SU-DHL-6 (cell line): ENCODE measurements around the gene CFAP58.

Experiments used
- H2AFZ ChIP-seq: fragments of 200-600 bp; sonication (generic); 2 replicates; pipeline ENCODE4 v1.6.1; 2014; ENCODE audit warnings: low read depth, mild to moderate bottlenecking, moderate library complexity, mixed read lengths, antibody characterized with exemption, low read length; ENCODE audit not compliant: severe bottlenecking
- H3F3A ChIP-seq: fragments of 200-600 bp; shearing (Covaris generic); 2 replicates; pipeline ENCODE4 v1.6.0; 2016; ENCODE audit warnings: antibody characterized with exemption, mild to moderate bottlenecking; ENCODE audit not compliant: insufficient read depth
- H3K27ac ChIP-seq: fragments of 200-600 bp; sonication (generic); 2 replicates; pipeline ENCODE4 v1.5.1; 2016; ENCODE audit warnings: low read depth, mild to moderate bottlenecking, low read length, moderate library complexity, mixed read lengths
- H3K27me3 ChIP-seq: fragments of 200-600 bp; sonication (generic), shearing (Covaris generic); 2 replicates; pipeline ENCODE4 v1.6.0; 2014; ENCODE audit warnings: mild to moderate bottlenecking, low read length
- H3K36me3 ChIP-seq: fragments of 200-600 bp; sonication (generic); 2 replicates; pipeline ENCODE4 v1.6.1; 2014; ENCODE audit warnings: mild to moderate bottlenecking, low read length, mixed read lengths
- H3K4me2 ChIP-seq: fragments of 300-600, 200-600 bp; shearing (Covaris generic), sonication (generic); 2 replicates; pipeline ENCODE4 v1.6.0; 2014; ENCODE audit warnings: low read length, low read depth, mild to moderate bottlenecking; ENCODE audit not compliant: poor library complexity, severe bottlenecking
- H3K4me3 ChIP-seq: fragments of 200-600 bp; sonication (generic); 2 replicates; pipeline ENCODE4 v1.5.1; 2014; ENCODE audit warnings: antibody characterized with exemption, low read length, mild to moderate bottlenecking, mixed read lengths; ENCODE audit not compliant: insufficient read depth, poor library complexity, severe bottlenecking
- H3K79me2 ChIP-seq: fragments of 200-600 bp; sonication (generic); 2 replicates; pipeline ENCODE4 v1.6.1; 2014; ENCODE audit warnings: mild to moderate bottlenecking, low read length, moderate library complexity; ENCODE audit not compliant: insufficient read depth
- H3K9ac ChIP-seq: fragments of 200-600 bp; sonication (generic); 2 replicates; pipeline ENCODE4 v1.7.0; 2014; ENCODE audit warnings: mild to moderate bottlenecking, low read length
- H3K9me2 ChIP-seq: fragments of 200-600 bp; sonication (generic); replicated peaks from 2 replicates; pipeline ENCODE4 v1.6.1; 2014; ENCODE audit warnings: low read length; ENCODE audit not compliant: insufficient read depth
- H3K9me3 ChIP-seq: fragments of 200-600 bp; sonication (generic); 2 replicates; pipeline ENCODE4 v1.6.1; 2014; ENCODE audit warnings: low read length, mixed read lengths; ENCODE audit not compliant: insufficient read depth
- H4K20me1 ChIP-seq: fragments of 200-600 bp; sonication (generic); 2 replicates; pipeline ENCODE4 v1.6.1; 2014; ENCODE audit warnings: low read depth, mild to moderate bottlenecking, antibody characterized with exemption, low read length, moderate library complexity, mixed read lengths
- EZH2phosphoT487 ChIP-seq: fragments of 200-600 bp; sonication (generic), shearing (Covaris generic); conservative IDR thresholded peaks from 2 replicates; pipeline ENCODE4 v1.6.1; 2018; ENCODE audit warnings: mild to moderate bottlenecking, antibody characterized with exemption, low read length, moderate library complexity, mixed read lengths
- TF ChIP-seq, protein P1 (sequence below): fragments of 200-600 bp; sonication (generic); IDR thresholded peaks from one replicate; pipeline ENCODE4 v1.5.1; 2017; ENCODE audit warnings: antibody characterized with exemption, mild to moderate bottlenecking, low read length, moderate library complexity; ENCODE audit not compliant: insufficient read depth, poor library complexity, severe bottlenecking

CFAP58 gene

DNA sequence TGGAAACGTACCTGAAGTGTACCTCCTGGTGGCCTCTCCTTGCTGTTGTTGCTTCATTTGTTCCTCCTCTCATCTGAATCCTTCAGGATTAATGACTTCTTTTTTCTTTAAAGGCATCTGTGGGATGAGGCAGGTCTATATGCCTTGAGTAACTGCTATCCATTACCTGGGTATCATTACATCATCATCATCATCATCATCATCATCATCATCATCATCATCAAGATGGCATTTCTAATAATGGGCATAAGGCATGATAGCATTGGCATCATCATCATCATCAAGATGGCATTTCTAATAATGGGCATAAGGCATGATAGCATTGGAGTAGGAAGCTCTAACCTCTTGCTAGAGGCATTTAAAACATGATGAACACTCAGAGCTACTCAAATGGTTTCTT, 59.9 kb downstream of the CFAP58 start:
- Histone ChIP-seq H3K79me2 (no peaks in the 10 kb centered on the region), H3F3A (no peaks in the 10 kb centered on the region), H3K4me2 (no peak overlapping the region), H3K9ac (no peak overlapping the region), H3K27ac (no peak overlapping the region), H3K27me3 (no peaks in the 10 kb centered on the region), H3K36me3 (no peaks in the 10 kb centered on the region), H3K9me2 (no peaks in the 10 kb centered on the region), H4K20me1 (no peaks in the 10 kb centered on the region), H3K9me3 (no peaks in the 10 kb centered on the region), H2AFZ (no peak overlapping the region), H3K4me3 (no peak overlapping the region)
- TF ChIP-seq, protein P1, sequence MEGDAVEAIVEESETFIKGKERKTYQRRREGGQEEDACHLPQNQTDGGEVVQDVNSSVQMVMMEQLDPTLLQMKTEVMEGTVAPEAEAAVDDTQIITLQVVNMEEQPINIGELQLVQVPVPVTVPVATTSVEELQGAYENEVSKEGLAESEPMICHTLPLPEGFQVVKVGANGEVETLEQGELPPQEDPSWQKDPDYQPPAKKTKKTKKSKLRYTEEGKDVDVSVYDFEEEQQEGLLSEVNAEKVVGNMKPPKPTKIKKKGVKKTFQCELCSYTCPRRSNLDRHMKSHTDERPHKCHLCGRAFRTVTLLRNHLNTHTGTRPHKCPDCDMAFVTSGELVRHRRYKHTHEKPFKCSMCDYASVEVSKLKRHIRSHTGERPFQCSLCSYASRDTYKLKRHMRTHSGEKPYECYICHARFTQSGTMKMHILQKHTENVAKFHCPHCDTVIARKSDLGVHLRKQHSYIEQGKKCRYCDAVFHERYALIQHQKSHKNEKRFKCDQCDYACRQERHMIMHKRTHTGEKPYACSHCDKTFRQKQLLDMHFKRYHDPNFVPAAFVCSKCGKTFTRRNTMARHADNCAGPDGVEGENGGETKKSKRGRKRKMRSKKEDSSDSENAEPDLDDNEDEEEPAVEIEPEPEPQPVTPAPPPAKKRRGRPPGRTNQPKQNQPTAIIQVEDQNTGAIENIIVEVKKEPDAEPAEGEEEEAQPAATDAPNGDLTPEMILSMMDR = no peak
- no peak for TF ChIP-seq EZH2phosphoT487

- H3K79me2 ChIP-seq = no peaks in the 10 kb centered on the region
- H3K4me2 ChIP-seq = no peak overlapping the region
- no peaks in the 10 kb centered on the region for H3K9me2 ChIP-seq
- no peaks in the 10 kb centered on the region for H3K36me3 ChIP-seq
- H3K27ac ChIP-seq = no peak overlapping the region
- H3K27me3 ChIP-seq = no peaks in the 10 kb centered on the region
- H3K9ac ChIP-seq = no peak overlapping the region
- no peaks in the 10 kb centered on the region for H3F3A ChIP-seq
- no peak overlapping the region for H3K4me3 ChIP-seq
- no peak overlapping the region for H2AFZ ChIP-seq
- TF ChIP-seq EZH2phosphoT487 = no peak
- TF ChIP-seq, protein P1 = no peak
- H4K20me1 ChIP-seq = no peaks in the 10 kb centered on the region
- H3K9me3 ChIP-seq = no peaks in the 10 kb centered on the region
Observed at GRCh38 chr10:104415526-104416165, 62.0 kb downstream of the CFAP58 start.

DNA sequence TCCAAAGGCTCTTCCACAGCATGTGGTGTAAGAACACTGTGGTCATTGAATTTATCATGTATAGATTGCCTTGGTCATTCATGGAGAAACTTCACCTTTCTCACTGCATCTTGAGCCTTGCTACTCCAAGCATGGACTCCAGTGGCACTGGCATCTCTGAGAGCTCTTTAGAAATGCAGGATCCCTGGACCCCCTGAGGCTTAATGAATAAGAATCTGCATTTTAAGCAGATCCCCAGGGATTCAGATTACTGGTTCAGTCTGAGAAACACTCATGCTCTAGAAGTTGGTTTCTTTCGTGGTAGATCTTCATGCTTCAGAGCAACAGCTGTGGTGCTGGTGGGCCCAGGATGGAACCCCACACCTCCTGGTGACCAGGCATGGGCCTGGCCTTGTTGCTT, 63.2 kb downstream of the CFAP58 start:
- H3K27ac ChIP-seq = no peak overlapping the region
- no peaks in the 10 kb centered on the region for H3K79me2 ChIP-seq
- no peak overlapping the region for H2AFZ ChIP-seq
- no peak overlapping the region for H3K4me2 ChIP-seq
- H3K9me2 ChIP-seq = no peaks in the 10 kb centered on the region
- H4K20me1 ChIP-seq = no peaks in the 10 kb centered on the region
- no peaks in the 10 kb centered on the region for H3F3A ChIP-seq
- TF ChIP-seq, protein P1 = no peak
- no peak for TF ChIP-seq EZH2phosphoT487
- H3K27me3 ChIP-seq = no peaks in the 10 kb centered on the region
- H3K9ac ChIP-seq = no peak overlapping the region
- H3K9me3 ChIP-seq = no peaks in the 10 kb centered on the region
- H3K36me3 ChIP-seq = no peaks in the 10 kb centered on the region
- no peak overlapping the region for H3K4me3 ChIP-seq
